Transverse colon (tissue), 4 donors: ENCODE measurements around the gene MED6. TPM values are rescaled to one million over a fixed set of nuclear protein-coding genes. Genes with fewer than 3 reads are reported as not detected.

Source experiments
- DNase-seq: peaks from one replicate; pipeline ENCODE4 v3.0.0-alpha.2; 2019
- H3K27ac ChIP-seq, 4 donors: fragments of 200-600 bp; sonication (generic); 2 replicates each; pipeline ENCODE4 v1.5.1; 2016 to 2018; ENCODE audit warnings: inconsistent platforms in 4 of 4
- H3K27me3 ChIP-seq: fragments of 200-600 bp; sonication (generic); 2 replicates; pipeline ENCODE4 v1.5.1; 2017; ENCODE audit warnings: inconsistent platforms
- H3K36me3 ChIP-seq, 4 donors: fragments of 200-600 bp; sonication (generic); 2 replicates each; pipeline ENCODE4 v1.5.1; 2017 to 2019; ENCODE audit warnings: inconsistent platforms in 4 of 4
- H3K4me1 ChIP-seq, 4 donors: fragments of 200-600 bp; sonication (generic); 2 replicates each; pipeline ENCODE4 v1.5.1; 2017 to 2020; ENCODE audit warnings: inconsistent platforms in 4 of 4
- H3K4me3 ChIP-seq, 4 donors: fragments of 200-600 bp; sonication (generic); 1 replicate in 1 of 4; 2 replicates in 3 of 4; pipeline versions ENCODE4 v1.5.1 to v1.6.1; 2017 to 2019; ENCODE audit warnings: inconsistent platforms in 4 of 4
- H3K9me3 ChIP-seq, 2 donors: fragments of 200-600 bp; sonication (generic); 2 replicates each; pipeline ENCODE4 v1.5.1; 2017 to 2019; ENCODE audit warnings: inconsistent platforms in 2 of 2
- CTCF ChIP-seq, 5 experiments: fragments of 200-600 bp in 3 of 5; fragments of 450-650 bp in 2 of 5; sonication (generic) in 3 of 5; IDR thresholded peaks; 1 replicate in 2 of 5; 2 replicates in 3 of 5; pipeline ENCODE4 v1.5.1; 2016 to 2017; ENCODE audit warnings: antibody characterized with exemption in 5 of 5, inconsistent platforms in 3 of 5, mild to moderate bottlenecking in 2 of 5, moderate library complexity in 1 of 5
- EP300 ChIP-seq: sonication (generic); formaldehyde crosslinking; IDR thresholded peaks from one replicate; pipeline ENCODE4 v1.6.1; 2017; ENCODE audit warnings: antibody characterized with exemption, low read depth
- POLR2A ChIP-seq: fragments of 450-650 bp; IDR thresholded peaks from one replicate; pipeline ENCODE4 v1.6.1; 2016; ENCODE audit warnings: antibody characterized with exemption, mild to moderate bottlenecking, moderate library complexity
- POLR2AphosphoS5 ChIP-seq, 3 donors: sonication (generic); formaldehyde crosslinking; IDR thresholded peaks; one replicate each; pipeline ENCODE4 v1.6.1; 2016; ENCODE audit warnings: antibody characterized with exemption in 3 of 3
- WGBS, 2 donors: methylation state at CpG; one replicate each; pipeline ENCODE4 v1.1.5; 2018; ENCODE audit warnings: low coverage in 1 of 2; 5-methylcytosine and 5-hydroxymethylcytosine counted together
- in situ Hi-C, 4 donors: fragments of 200-750 bp; cut with MboI; loops; one replicate each; pipeline versions ENCODE4 v1.15.0 to v1.15.1; 2017; ENCODE audit warnings: low sequenced_read_pairs in 3 of 4, low pct_ligation_motif_present in 1 of 4, low pct_unique_long_range_greater_than_20kb in 1 of 4
- intact Hi-C: fragments of 100-400 bp; cut with DNase I; formaldehyde crosslinking; loops from one replicate; pipeline ENCODE4 v1.15.1; 2023; ENCODE audit warnings: low total_unique reads
- total RNA-seq, 4 donors: library from RNA; depleted of rRNA; stranded (reverse); fragments of >200 nt; gene quantifications; one replicate each; pipeline ENCODE4 v1.1.0, GENCODE V29; 2016

MED6 gene
- total RNA-seq, 4 donors from 2014 or later: 6.0 to 33.5 (median 23.7) TPM

GRCh38 chr14:70616646-70617045, 16.2 kb upstream of the MED6 start:
- H3K27me3 ChIP-seq: no peaks in the 10 kb centered on the region
- WGBS, 2 donors: 91% methylated on average over 3 of the region's 3 CpGs
- intact Hi-C loops (no loop called here), in situ Hi-C loops (loop anchor here in 2 of 4 donors (25.0 kb wide), 1 partner anchor 196 kb away; the partner anchor contains the start of gene MAP3K9 (in 2 of the 2))
- DNase-seq: no peak
- no peak overlapping the region for H3K4me3 ChIP-seq
- no peaks in the 10 kb centered on the region for H3K9me3 ChIP-seq
- no peaks in the 10 kb centered on the region for H3K4me1 ChIP-seq
- no peak overlapping the region for H3K27ac ChIP-seq
- no peaks in the 10 kb centered on the region for H3K36me3 ChIP-seq
- TF ChIP-seq POLR2A (no peak), EP300 (no peak), POLR2AphosphoS5 (IDR thresholded peaks at IDR 0.05) (no peak), CTCF (IDR thresholded peaks at IDR 0.05) (no peak)

- H3K4me3 ChIP-seq: no peak overlapping the region
- H3K36me3 ChIP-seq: no peaks in the 10 kb centered on the region
- TF ChIP-seq EP300 (no peak), POLR2A (no peak), POLR2AphosphoS5 (IDR thresholded peaks at IDR 0.05) (no peak), CTCF (IDR thresholded peaks at IDR 0.05) (no peak)
- DNase-seq: no peak
- no peak overlapping the region for H3K27ac ChIP-seq
- no peaks in the 10 kb centered on the region for H3K9me3 ChIP-seq
- in situ Hi-C loops: loop anchor here in 2 of 4 donors (25.0 kb wide), 1 partner anchor 201 kb away; the partner anchor contains the start of gene MAP3K9 (in 2 of the 2)
- peaks cover 24% of the 10 kb centered on the region for H3K27me3 ChIP-seq
- intact Hi-C loops: no loop called here
- WGBS, 2 donors: 33 to 43% methylated on average over 3 of the region's 3 CpGs
- no peaks in the 10 kb centered on the region for H3K4me1 ChIP-seq
Measured at GRCh38 chr14:70611216-70611615, 10.8 kb upstream of the MED6 start.

GRCh38 chr14:70602254-70602653, 1.8 kb upstream of the MED6 start:
- Histone ChIP-seq H3K27ac (no peak overlapping the region), H3K4me3 (no peak overlapping the region), H3K36me3 (no peaks in the 10 kb centered on the region), H3K4me1 (peaks cover 7 to 18% (median 11%) of the 10 kb centered on the region in 4 donors), H3K9me3 (no peaks in the 10 kb centered on the region), H3K27me3 (peaks cover 16% of the 10 kb centered on the region)
- in situ Hi-C loops: loop anchor here in 2 of 4 donors (25.0 kb wide), 1 partner anchor 210 kb away; the partner anchor contains the start of gene MAP3K9 (in 2 of the 2)
- intact Hi-C loops: no loop called here
- WGBS, 2 donors: 82 to 83% methylated on average over 2 of the region's 2 CpGs
- no peak for DNase-seq
- TF ChIP-seq CTCF (IDR thresholded peaks at IDR 0.05) (no peak), POLR2A (no peak), EP300 (no peak), POLR2AphosphoS5 (IDR thresholded peaks at IDR 0.05) (no peak)

GRCh38 chr14:70601162-70601561, 707 bp upstream of the MED6 start:
- peaks cover 0 to 5% (median 1%) of the 10 kb centered on the region in 4 donors for H3K36me3 ChIP-seq
- in situ Hi-C loops: loop anchor here in 2 of 4 donors (25.0 kb wide), 1 partner anchor 211 kb away; the partner anchor contains the start of gene MAP3K9 (in 2 of the 2)
- H3K27ac ChIP-seq: peak overlapping the region; percentile 50 to 88 (median 82)
- WGBS, 2 donors: 25 to 42% methylated on average over 2 to 3 of the region's 3 CpGs
- no peak for DNase-seq
- peaks cover 9% of the 10 kb centered on the region for H3K27me3 ChIP-seq
- peak overlapping the region; percentile 14 to 99 (median 75) for H3K4me3 ChIP-seq
- peaks cover 7 to 18% (median 11%) of the 10 kb centered on the region in 4 donors for H3K4me1 ChIP-seq
- TF ChIP-seq POLR2A (no peak), EP300 (no peak)
- intact Hi-C loops: no loop called here
- H3K9me3 ChIP-seq: no peaks in the 10 kb centered on the region
